SU-DHL-6 (cell line): ENCODE results near the gene PPP1R37.

Experiments
- H2AFZ ChIP-seq: fragments of 200-600 bp; sonication (generic); 2 replicates; pipeline ENCODE4 v1.6.1; 2014; ENCODE audit warnings: low read depth, mild to moderate bottlenecking, moderate library complexity, mixed read lengths, antibody characterized with exemption, low read length; ENCODE audit not compliant: severe bottlenecking
- H3F3A ChIP-seq: fragments of 200-600 bp; shearing (Covaris generic); 2 replicates; pipeline ENCODE4 v1.6.0; 2016; ENCODE audit warnings: antibody characterized with exemption, mild to moderate bottlenecking; ENCODE audit not compliant: insufficient read depth
- H3K27ac ChIP-seq: fragments of 200-600 bp; sonication (generic); 2 replicates; pipeline ENCODE4 v1.5.1; 2016; ENCODE audit warnings: low read depth, mild to moderate bottlenecking, low read length, moderate library complexity, mixed read lengths
- H3K27me3 ChIP-seq: fragments of 200-600 bp; sonication (generic), shearing (Covaris generic); 2 replicates; pipeline ENCODE4 v1.6.0; 2014; ENCODE audit warnings: mild to moderate bottlenecking, low read length
- H3K36me3 ChIP-seq: fragments of 200-600 bp; sonication (generic); 2 replicates; pipeline ENCODE4 v1.6.1; 2014; ENCODE audit warnings: mild to moderate bottlenecking, low read length, mixed read lengths
- H3K4me2 ChIP-seq: fragments of 300-600, 200-600 bp; shearing (Covaris generic), sonication (generic); 2 replicates; pipeline ENCODE4 v1.6.0; 2014; ENCODE audit warnings: low read length, low read depth, mild to moderate bottlenecking; ENCODE audit not compliant: poor library complexity, severe bottlenecking
- H3K4me3 ChIP-seq: fragments of 200-600 bp; sonication (generic); 2 replicates; pipeline ENCODE4 v1.5.1; 2014; ENCODE audit warnings: antibody characterized with exemption, low read length, mild to moderate bottlenecking, mixed read lengths; ENCODE audit not compliant: insufficient read depth, poor library complexity, severe bottlenecking
- H3K79me2 ChIP-seq: fragments of 200-600 bp; sonication (generic); 2 replicates; pipeline ENCODE4 v1.6.1; 2014; ENCODE audit warnings: mild to moderate bottlenecking, low read length, moderate library complexity; ENCODE audit not compliant: insufficient read depth
- H3K9ac ChIP-seq: fragments of 200-600 bp; sonication (generic); 2 replicates; pipeline ENCODE4 v1.7.0; 2014; ENCODE audit warnings: mild to moderate bottlenecking, low read length
- H3K9me2 ChIP-seq: fragments of 200-600 bp; sonication (generic); replicated peaks from 2 replicates; pipeline ENCODE4 v1.6.1; 2014; ENCODE audit warnings: low read length; ENCODE audit not compliant: insufficient read depth
- H3K9me3 ChIP-seq: fragments of 200-600 bp; sonication (generic); 2 replicates; pipeline ENCODE4 v1.6.1; 2014; ENCODE audit warnings: low read length, mixed read lengths; ENCODE audit not compliant: insufficient read depth
- H4K20me1 ChIP-seq: fragments of 200-600 bp; sonication (generic); 2 replicates; pipeline ENCODE4 v1.6.1; 2014; ENCODE audit warnings: low read depth, mild to moderate bottlenecking, antibody characterized with exemption, low read length, moderate library complexity, mixed read lengths
- EZH2phosphoT487 ChIP-seq: fragments of 200-600 bp; sonication (generic), shearing (Covaris generic); conservative IDR thresholded peaks from 2 replicates; pipeline ENCODE4 v1.6.1; 2018; ENCODE audit warnings: mild to moderate bottlenecking, antibody characterized with exemption, low read length, moderate library complexity, mixed read lengths
- TF ChIP-seq, protein P1 (sequence below): fragments of 200-600 bp; sonication (generic); IDR thresholded peaks from one replicate; pipeline ENCODE4 v1.5.1; 2017; ENCODE audit warnings: antibody characterized with exemption, mild to moderate bottlenecking, low read length, moderate library complexity; ENCODE audit not compliant: insufficient read depth, poor library complexity, severe bottlenecking

PPP1R37 gene

DNA sequence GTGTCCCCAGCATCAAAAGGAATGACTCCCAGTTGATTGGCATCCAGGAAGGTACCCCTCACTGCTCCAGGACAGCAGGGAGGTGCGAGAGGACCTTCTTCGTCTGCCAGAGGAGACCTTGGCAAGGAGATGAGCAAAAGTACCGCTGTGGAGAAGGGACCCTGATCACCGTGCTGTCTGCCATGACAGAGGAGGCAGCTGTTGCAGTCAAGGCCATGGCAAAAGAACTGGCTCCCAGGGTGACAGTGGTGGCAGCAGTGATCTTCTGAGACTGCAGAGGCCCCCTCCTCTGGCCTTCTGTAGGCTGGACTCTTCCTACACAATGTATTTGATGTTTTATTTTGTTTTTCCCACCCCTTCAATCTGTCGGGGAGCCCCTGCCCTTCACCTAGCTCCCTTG is 35.8 kb downstream of the PPP1R37 start:
- no peaks in the 10 kb centered on the region for H3K9me2 ChIP-seq
- no peak overlapping the region for H3K4me3 ChIP-seq
- peaks cover 31% of the 10 kb centered on the region for H3K79me2 ChIP-seq
- H3K4me2 ChIP-seq, result no peak overlapping the region
- no peak overlapping the region for H2AFZ ChIP-seq
- H3K9me3 ChIP-seq, result no peaks in the 10 kb centered on the region
- H4K20me1 ChIP-seq, result no peaks in the 10 kb centered on the region; the same call in 1 of the 2 replicates
- no peaks in the 10 kb centered on the region for H3K36me3 ChIP-seq
- no peak overlapping the region for H3K9ac ChIP-seq
- TF ChIP-seq, protein P1, sequence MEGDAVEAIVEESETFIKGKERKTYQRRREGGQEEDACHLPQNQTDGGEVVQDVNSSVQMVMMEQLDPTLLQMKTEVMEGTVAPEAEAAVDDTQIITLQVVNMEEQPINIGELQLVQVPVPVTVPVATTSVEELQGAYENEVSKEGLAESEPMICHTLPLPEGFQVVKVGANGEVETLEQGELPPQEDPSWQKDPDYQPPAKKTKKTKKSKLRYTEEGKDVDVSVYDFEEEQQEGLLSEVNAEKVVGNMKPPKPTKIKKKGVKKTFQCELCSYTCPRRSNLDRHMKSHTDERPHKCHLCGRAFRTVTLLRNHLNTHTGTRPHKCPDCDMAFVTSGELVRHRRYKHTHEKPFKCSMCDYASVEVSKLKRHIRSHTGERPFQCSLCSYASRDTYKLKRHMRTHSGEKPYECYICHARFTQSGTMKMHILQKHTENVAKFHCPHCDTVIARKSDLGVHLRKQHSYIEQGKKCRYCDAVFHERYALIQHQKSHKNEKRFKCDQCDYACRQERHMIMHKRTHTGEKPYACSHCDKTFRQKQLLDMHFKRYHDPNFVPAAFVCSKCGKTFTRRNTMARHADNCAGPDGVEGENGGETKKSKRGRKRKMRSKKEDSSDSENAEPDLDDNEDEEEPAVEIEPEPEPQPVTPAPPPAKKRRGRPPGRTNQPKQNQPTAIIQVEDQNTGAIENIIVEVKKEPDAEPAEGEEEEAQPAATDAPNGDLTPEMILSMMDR, result no peak
- TF ChIP-seq EZH2phosphoT487, result no peak
- no peak overlapping the region for H3K27ac ChIP-seq
- no peaks in the 10 kb centered on the region for H3K27me3 ChIP-seq
- no peaks in the 10 kb centered on the region for H3F3A ChIP-seq

DNA sequence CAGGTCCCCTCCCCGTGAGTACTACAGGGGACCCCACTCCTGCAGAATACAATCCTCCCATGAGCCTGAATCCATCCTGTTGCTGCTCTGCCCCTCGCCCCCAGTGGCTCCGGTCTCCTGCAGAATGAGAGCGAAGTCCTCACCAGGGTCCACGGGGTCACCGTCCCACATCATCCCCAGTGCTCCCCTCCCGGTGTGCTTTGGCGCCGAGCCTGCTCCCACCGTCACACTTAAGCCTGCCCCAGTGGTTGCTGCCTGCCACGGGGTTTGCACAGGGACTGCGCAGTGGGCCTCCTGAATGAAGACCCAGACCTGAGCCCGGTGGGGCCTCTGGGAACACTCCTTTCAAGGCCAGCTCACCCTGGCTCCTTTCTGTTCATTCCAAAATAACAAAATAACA is 37.3 kb downstream of the PPP1R37 start:
- Histone ChIP-seq H2AFZ (no peak overlapping the region), H3K4me2 (no peak overlapping the region), H3F3A (no peaks in the 10 kb centered on the region), H3K36me3 (no peaks in the 10 kb centered on the region), H3K4me3 (no peak overlapping the region), H4K20me1 (no peaks in the 10 kb centered on the region; the same call in 1 of the 2 replicates), H3K9me2 (no peaks in the 10 kb centered on the region), H3K9me3 (no peaks in the 10 kb centered on the region), H3K27ac (no peak overlapping the region), H3K79me2 (peaks cover 26% of the 10 kb centered on the region), H3K9ac (no peak overlapping the region), H3K27me3 (no peaks in the 10 kb centered on the region)
- TF ChIP-seq, protein P1, result no peak
- no peak for TF ChIP-seq EZH2phosphoT487

DNA sequence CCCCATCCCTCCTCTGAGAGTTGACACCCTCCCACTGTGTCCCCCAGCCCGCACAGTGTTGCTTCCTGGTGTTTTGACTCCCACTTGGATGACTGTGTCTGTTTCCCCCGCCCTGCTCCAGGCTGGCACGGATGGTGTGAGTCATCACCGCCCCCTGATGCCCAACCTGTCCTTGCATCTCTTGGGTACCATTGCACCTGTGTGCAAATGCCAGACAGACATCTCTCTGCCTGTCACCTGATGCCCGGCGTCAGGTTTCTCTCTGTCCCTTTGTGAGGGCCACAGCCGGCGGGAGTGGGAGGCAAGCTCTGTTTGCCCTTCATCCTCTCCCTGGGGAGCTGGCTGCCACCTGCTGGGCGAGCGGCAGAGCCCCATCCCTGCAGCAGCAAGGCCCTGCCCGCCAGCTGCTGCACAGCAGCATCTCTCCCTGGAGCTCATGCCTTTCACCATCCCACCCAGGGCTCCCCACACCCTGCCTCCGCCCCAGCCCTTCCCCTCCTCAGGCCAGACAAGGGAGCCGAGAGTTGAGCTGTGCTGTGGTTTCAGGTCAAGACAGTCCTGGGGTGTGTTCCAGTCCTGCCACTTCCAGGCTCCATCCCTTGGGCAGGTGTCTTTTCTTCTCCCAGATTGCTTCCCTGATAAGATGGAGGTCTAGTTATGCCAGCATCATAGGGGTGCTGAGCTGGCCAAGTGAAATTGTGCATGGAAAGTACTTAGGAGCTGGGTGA is 38.1 kb downstream of the PPP1R37 start:
- no peak overlapping the region for H3K27ac ChIP-seq
- no peak overlapping the region for H3K9ac ChIP-seq
- H3K9me2 ChIP-seq, result no peaks in the 10 kb centered on the region
- no peaks in the 10 kb centered on the region; the same call in 1 of the 2 replicates for H4K20me1 ChIP-seq
- H3K36me3 ChIP-seq, result no peaks in the 10 kb centered on the region
- H3K9me3 ChIP-seq, result no peaks in the 10 kb centered on the region
- H3K4me3 ChIP-seq, result no peak overlapping the region
- H3K79me2 ChIP-seq, result peaks cover 19% of the 10 kb centered on the region
- H3K4me2 ChIP-seq, result no peak overlapping the region
- no peak overlapping the region for H2AFZ ChIP-seq
- no peaks in the 10 kb centered on the region for H3K27me3 ChIP-seq
- no peak for TF ChIP-seq EZH2phosphoT487
- TF ChIP-seq, protein P1, result peak; percentile 21
- no peaks in the 10 kb centered on the region for H3F3A ChIP-seq
